Activated CD8-positive, alpha-beta memory T cell treated with anti-CD3 and anti-CD28 coated beads, Interleukin-2, amount 50 U/mL, for 1 hour (primary cell): ENCODE data around the gene KCNC3.

ENCODE experiments used
- DNase-seq: peaks from one replicate; pipeline ENCODE4 v3.0.0-alpha.2; 2020; ENCODE audit errors: extremely low read depth

Gene KCNC3

DNA sequence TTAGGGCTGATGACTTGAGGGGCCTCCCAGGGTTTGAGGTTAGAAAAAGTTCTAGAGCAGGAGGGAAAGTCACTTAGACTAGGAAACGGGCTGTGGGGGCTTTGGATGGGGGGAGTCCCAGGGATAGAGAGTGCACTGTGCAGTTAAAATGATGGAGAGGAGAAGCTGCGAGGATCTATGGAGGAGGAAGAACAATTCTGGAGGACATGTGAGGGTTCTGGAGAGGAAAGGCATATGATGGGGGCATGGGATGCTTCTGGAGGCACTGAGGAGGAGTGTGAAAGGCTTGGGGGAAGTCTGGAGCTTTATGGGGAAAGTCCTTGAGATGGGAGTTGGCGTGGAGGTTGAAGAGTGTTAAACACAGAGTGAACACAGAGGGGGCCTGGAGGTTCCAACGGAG lies 2.2 kb downstream of the KCNC3 start:
- DNase-seq, result no peak

DNA sequence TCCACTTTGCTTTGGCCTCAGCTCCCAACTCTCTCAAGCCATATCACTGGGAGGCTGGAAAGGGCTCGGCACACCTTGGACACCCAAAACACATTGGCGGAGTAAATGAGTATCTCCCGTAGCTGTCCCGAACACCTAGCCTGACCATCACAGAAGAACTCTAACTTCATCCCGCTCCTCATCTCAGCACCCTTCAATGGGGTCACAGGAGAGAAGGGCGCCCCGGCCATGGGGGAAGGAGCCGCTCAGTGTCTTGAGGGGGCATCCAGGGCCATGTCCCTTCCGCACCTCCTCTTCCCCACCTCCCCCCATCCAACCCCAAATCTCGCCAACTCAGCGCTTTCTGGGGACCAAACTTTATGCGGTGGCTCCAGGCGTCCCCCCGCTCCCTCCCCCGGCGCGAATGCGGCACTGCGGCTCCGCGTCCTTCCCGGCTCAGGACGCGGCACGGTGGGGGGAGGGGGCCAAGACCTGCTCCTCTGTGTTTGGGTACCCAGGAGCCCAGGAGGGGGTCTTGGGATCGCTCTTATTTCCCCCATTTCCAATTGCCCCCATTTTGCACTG lies 3.0 kb downstream of the KCNC3 start:
- no peak for DNase-seq

DNA sequence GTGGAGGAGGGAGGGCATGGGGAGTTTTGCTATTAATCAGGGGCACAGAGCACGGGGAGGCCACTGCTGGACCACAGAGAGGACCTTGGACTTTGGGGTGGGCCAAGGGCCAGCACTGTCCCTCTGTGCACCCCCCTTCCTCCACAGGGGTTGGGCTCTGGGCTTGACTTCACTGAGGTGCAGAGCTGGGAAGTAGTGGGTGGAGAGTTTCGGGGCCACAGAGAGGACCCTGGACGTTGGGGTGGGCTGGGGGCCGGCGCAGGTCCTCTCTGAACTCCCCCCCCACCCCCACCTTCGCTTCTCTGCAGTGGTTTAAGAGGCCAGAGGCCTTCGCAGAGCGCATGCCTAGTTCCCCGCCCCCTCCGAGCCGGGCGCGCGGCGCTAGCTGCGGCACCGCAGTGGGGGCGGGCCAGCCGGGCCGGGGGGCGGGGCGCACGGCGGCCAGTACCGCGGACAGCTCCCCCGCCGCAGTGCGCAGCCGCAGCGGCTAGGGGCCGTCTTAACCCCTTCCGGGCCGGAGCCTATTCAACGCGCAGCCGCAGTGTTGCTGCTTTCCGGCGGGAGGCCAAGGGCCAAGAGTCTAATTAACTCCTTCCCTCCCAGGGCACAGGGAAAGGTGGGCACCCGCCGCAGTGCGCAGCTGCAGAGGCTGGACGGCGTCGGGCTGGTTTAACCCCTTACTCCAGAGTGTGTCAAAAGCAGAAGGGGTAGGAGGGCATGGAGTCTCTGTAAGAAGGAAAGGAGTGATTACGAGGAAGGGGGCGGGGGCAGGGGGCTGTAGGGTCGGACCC lies 3.7 kb downstream of the KCNC3 start:
- DNase-seq, result no peak

DNA sequence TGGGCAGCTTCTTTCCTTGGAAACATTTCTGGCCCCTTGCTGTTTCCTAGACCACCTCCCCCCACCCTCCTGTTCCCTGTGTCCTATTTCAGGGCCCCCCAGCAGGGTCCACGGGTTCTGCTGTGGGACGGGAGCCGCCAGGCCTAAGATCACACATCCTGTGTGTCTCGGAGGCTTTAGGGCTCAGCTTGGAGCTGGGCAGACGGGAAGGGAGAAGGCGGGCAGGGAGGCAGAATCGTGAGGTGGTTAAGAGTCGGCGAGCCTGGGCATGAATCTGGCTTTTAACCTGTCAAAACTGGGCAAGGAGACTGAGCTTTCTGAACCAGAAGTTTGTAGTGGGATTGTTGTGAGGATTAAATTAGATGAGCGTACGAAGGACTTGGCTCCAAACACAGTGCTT lies 4.8 kb downstream of the KCNC3 start:
- DNase-seq, result no peak

DNA sequence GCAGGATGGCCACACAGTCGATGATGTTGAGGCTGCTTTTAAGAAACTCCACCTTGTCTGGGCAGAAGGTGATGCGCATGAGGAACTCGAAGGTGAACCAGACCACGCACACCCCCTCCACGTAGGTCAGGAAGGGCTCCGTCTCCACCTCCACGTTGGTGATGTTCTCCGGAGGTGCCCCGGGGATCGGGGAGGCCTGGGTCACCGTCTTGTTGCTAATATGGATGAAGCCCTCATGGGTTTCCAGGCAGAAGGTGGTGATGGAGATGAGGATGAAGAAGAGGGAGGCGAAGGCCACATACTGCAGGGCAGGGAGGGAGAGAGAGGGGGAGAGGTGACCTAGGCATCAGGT lies 5.4 kb downstream of the KCNC3 start:
- no peak for DNase-seq

DNA sequence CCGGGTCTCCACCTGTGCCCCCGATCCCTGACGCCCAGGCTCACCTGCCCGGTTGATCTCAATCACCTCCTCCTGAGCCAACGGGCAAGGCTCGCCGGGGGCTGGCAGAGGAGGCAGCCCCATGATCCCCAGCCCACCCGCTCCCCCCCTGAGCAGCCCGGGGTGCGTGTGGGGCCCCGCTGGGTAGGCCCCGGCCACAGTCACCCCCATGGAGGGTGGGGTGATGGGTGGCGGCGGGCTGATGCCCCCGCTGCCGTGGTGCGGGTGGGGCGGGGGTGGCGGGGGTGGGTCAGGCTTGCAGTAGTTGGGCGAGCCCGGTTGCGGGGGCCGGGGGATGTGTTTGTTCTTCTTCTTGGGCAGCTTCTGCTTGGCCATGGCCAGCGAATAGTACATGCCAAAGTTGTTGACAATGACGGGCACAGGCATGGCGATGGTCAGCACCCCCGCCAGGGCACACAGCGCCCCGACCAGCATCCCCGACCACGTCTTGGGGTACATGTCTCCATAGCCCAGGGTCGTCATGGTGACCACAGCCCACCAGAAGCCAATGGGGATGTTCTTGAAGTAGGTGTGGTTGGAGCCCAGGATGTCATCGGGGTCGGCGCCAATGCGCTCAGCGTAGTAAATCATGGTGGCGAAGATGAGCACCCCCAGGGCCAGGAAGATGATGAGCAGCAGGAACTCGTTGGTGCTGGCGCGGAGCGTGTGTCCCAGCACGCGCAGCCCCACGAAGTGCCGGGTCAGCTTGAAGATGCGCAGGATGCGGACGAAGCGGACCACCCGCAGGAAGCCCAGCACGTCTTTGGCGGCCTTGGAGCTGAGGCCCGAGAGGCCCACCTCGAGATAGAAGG lies 6.0 kb downstream of the KCNC3 start:
- DNase-seq, result no peak

DNA sequence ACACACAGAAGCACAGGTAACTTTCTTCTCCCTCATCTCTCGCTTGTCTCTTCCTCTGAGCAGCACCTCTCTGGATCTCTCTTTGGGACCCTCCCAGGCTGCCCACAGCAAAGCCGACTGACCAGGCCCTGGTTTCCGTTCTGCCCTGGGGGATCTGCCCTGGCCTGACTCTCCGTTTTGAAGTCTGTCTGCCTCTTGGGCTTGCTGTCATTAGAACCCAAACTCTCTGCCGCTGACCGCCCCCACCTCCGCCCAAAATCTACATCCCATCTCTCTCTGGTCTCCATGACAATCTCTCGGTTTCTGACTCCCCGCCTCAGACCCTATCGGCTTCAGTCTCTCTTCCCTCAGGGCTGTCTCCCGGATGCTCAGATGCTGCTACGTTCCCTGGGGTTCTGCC lies 6.9 kb downstream of the KCNC3 start:
- DNase-seq, result no peak

DNA sequence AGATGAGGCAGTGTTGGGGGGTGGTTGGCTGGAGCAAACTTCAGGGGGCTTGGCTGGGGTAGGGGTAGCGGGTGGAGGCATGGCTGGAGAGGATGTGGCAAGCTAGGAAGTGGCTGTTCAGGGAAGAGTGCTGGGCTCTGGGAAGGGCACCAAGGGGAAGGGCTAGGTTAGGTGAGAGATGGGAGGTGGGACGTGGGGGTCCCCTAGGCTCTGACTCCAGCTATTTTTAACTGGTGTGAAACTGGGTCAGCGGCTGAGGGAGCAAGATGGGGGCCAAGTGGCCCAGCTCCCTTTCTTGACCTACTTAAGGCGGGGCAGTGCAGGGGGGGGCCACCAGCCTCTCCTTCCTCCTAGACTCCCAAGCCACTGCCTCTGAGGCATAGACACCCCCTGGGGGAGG lies 7.3 kb downstream of the KCNC3 start:
- no peak for DNase-seq

DNA sequence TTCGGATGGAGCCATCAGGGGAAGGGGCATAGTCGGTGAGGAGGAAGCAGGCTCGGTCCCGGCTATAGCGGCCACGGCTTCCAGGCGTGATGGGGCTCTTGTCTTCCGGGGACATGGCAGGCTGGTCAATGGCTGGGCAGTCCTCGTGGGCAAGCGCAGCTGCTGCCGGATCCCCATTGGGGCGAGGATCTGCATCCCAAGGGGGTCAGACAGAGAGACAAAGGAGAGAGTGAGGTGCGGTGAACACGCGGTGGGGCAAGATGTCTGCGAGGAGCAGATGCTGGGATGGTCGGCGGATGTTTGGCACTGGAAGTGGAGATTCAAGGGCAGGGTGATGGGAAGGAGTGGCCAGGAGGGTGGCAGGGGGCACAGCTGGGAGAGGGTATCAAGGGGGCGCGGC lies 8.6 kb downstream of the KCNC3 start:
- DNase-seq, result no peak

DNA sequence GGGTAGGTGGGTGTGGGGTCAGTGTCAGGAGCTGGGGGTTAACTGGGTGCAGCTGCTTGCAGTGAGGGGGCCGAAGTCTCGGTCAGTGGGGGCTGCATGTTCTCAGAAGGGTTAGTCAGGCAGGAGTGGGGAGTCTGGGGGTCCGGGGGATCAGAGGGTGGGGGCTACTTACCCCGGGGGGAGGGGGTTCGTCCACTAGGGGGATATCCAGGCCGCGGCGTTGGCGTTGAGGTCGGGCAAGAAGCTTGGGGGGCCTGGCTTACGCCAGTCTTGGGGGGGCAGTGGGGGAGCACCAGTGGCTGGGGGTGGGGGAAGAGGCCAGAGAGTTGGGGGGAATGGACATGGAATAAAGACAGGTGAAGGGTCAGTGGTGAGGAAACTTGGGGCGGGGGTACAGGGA lies 9.1 kb downstream of the KCNC3 start:
- no peak for DNase-seq

DNA sequence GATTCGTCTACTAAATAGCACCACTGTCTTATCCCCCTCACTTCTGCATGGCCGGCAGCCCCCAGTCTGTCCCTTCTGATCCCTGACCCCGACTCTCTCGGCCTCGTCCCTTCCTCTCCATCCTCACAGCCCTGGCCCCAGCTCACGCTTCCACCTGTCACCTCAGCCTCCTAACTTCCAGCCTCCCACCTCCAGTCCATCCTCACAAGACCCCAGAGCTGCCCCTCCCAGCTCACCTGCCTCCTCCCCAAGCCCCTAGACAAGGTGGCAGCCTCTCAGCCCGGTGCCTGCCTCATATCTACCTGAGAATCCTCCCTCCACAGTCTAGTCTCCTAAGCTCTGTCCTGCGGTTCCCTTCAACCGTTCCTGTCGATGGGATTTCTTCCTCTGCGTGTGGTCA lies 10.0 kb downstream of the KCNC3 start:
- no peak for DNase-seq

DNA sequence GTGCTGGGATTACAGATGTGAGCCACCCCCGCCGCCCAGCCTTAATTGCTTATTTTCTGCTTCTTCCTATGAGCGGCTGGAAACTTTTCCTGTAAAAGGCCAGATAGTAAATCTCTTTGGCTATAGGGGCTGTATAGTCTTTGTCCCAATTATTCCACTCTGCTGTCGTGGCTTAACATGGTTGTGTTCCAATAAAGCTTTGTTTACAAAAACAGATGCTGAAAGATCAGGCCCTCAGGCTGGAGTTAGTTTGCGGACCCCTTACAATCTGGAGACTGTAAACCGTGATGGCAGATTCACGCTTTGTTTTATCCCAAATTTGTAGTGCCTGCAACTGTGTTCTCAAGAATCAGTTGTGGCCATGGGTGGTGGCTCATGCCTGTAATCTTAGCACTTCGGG lies 10.7 kb downstream of the KCNC3 start:
- no peak for DNase-seq

DNA sequence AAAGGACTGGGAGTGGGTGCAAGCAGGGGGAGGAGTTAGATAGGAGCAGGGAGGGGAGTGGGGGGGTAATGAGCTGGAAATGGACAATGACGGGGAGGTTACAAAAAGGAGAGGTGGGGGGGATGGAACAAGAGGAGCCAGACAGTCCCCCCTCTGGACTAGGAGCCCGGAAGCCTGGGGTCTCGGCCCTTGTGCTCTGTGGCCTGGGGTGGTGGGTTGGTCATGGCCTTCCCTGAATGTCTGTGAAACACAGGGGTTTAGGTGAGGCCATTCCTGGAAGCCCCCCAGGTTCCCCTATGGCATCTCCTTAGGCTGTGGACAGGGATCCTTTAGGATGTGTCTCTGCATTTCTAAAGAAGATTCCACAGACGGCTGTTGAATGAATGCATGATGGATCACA lies 12.1 kb downstream of the KCNC3 start:
- DNase-seq, result no peak

DNA sequence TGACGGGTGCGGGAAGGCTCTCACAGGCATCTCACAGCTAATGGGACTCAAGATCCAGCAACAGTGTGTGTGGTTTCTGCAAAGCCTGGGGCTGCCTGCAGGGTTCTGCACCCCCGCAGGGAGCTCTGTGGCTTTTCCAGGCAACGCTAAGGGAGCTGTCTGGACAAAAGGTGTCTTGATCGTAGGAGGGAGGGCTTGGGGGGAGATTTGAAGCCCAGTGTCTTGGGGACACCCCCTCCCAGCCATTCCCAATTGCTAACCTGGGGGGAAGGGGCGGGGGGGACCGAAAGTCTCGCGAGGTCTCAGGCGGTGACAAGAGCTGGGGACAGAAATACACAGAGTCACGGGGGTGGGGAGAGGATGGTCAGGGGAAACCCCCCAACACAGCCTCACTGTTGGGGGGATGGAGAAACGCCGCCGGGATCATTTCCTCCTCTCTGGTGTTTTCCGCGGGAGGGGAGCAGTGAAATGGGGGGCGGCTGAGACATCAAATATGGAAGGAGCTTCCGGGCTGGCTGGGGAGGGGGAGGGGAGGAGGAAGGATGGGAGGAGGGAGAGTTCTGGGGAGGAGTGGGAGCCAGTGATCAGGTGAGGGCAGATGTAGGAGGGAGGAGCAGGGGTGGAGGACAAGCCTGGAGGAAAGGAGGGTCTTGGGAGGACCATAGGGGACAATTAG lies 13.3 kb downstream of the KCNC3 start:
- DNase-seq, result no peak

DNA sequence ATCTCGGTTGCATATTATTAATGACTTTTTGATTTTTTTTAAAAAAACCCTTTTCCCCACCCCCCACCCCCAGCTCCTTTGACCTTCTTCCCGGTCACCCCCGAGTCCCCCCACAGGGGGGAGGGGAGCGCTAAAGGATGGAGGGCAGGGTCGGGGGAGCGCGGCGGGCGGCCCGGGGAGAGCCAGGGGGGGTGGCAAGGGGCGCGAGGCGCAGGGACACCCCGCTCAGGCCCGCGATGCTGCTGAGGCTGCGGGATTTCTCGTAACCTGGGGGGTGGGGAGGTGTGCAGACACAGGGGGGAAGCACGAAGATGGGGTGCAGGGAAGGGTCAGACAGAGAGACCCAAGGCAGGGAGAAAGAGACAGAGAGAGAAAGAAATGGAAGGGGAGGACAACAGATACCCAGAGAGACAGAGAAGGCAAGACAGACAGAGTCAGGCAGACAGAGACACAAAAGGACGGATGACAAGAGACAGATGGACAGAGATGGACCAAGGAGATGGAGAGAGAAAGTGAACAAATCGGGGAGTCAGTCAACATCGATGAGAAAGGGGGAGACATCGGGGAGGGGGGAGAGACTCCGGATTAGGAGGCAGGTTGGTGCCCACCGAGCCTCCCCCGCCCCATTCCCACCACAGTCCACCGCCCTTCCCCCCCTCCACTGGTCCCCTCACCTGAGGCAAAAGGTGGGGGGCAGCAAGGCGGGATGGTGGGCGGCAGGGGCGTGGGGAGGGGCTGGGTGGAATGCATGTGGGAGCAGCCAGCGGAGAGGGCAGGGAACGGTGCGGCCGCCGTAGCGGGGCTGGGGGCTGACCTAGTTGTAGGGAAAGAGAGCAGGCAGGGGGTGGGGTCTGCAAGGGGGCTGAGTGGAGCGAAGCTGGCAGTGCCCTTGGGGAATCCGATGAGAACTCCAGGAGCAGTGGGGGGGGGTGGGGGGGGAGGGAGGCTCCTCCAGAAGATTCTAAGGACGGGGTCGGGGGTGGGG lies 14.2 kb downstream of the KCNC3 start:
- no peak for DNase-seq

DNA sequence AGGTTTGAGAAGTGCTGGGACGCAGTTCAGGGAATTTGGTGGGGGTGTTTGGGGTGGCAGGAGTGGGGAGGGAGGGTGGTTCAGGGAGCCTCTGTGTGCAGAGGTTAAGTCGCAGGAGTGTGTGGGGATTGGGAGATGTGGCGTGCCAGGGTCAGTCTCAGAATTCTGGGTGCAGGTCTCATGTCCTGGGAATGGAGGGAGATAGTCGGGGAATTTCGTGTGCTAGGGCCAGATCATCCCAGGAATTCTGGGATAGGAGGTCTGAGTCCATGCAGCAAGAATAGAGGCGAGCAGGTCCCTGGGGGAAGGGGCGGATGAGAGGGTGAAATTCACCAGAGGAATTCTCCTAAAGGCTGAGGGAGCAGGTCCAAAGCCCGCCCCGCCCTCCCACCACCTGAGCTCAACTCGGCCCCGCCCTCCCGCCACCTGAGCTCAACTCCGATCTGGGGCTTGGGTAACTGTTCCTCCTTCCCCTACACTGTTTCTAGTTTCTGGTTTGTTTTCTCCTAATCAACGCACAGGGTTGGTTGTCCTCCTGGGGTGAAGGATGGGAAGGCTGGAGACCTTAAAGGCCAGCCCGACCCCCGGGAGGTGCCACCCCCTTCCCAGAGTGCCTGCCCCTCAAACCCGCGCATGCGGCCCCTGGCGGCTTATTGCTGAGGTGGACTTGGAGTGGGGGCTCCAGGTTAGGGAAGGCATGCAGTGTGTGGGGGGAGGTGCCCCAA lies 15.2 kb downstream of the KCNC3 start:
- DNase-seq, result no peak

DNA sequence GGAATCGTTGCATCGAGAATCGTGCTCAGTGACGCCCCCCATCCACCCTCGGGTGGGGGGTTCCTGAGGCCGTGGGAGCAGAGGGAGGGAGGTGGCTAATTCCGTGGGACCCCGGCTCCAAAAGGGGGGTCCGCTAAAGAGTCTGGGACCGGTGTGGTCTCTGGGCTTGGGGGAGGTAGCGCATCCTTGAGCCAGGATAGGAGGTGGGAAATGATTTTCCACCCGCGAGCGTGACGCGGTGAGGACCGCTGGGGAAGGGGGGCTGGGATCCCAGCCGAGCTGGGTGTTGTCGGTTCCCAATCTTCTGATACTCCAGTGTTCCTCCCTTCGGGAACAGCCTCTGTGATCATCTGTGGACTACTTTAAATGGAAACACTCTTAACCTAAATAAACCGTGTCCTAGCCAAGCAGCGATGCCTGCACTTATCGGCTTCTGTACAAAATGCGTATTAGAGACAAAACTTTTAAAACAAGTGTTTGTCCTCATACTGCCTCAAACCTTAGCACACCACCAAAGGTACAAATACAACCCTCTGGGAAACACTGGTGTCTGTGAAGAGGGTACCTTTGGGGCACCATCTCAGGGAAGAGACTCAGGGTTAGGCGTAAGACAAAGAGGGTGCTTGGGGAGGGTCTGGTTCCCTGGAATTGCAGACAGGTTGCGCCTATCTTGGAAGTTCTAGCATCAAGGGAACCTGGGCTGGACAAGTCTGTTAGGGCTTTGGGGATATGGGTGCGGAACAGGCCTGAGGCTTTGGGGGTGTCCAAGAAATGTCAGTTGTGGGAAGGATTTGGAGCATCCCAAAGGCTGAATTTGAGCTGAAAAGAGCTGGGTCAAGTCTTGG lies 16.0 kb downstream of the KCNC3 start:
- DNase-seq, result no peak

DNA sequence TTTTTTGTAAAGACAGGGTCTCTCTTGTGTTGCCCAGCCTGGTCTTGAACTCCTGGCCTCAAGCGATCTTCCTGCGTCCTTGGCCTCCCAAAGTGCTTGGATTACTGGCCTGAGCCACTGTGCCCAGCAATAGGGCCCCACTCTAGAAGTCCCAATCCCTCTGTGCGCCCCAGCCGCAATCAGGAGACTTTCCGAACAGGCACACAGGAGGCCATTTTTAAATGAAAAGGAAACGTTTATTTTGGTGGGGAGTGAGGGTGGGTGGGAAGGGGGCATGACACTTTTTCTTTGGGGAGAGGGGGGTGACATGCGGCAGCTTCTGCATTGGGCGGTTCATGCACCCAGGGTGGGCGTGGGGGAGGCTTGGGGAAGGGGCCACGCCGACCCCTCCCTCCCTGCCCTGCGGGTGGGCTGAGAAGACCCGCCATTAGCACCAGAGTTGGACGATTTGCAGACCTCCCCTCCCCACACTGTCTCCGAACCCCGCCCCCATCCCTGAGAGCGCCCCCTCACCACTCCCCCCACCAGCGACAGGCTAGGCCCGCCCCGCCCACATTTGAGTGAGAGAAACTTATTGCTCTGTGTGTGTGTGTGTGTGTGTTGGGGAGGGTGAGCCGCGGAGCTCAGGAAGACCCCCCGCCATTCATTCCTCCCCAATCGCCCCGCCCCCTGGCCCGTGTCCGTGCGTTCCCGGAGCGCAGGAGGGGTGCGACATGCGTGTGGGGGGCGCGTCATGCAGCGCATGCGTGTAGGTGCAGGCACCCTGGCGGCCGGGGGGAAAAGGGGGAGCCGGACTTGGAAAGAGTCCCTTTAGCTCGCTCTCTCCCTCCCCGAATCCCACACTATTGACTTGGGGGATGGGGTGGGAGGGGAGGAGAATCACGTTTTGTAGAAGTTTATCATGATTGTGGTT lies 17.2 kb downstream of the KCNC3 start:
- DNase-seq, result no peak
